GM23338 (cell line): ENCODE results near the gene CNTNAP2. TPM values are rescaled to one million over a fixed set of nuclear protein-coding genes. Genes with fewer than 3 reads are reported as not detected.
A peak's percentile ranks its signal among the peaks of the same experiment; 100 is the strongest.

Source experiments
- ATAC-seq: fragments of 200-7000 bp; cut with Tn5 transposase; 3 replicates; pipeline ENCODE4 v1.9.1; 2020
- DNase-seq: peaks from one replicate; pipeline ENCODE4 v3.0.0-alpha.2; 2015; ENCODE audit warnings: low spot score
- H2AFZ ChIP-seq: fragments of 200-600 bp; sonication (generic); 2 replicates; pipeline ENCODE4 v1.8.0; 2016; ENCODE audit warnings: antibody characterized with exemption, mild to moderate bottlenecking, moderate library complexity
- H3F3A ChIP-seq: fragments of 200-600 bp; sonication (generic); replicated peaks from 2 replicates; pipeline ENCODE4 v1.8.0; 2017; ENCODE audit warnings: antibody characterized with exemption, mixed run types, low read depth
- H3K27ac ChIP-seq: fragments of 200-600 bp; sonication (generic); 2 replicates; pipeline ENCODE4 v1.6.1; 2016; ENCODE audit warnings: low read depth
- H3K27me3 ChIP-seq: fragments of 200-600 bp; sonication (generic); 2 replicates; pipeline ENCODE4 v1.8.0; 2016; ENCODE audit warnings: mild to moderate bottlenecking, mixed run types, moderate library complexity; ENCODE audit not compliant: insufficient read depth
- H3K36me3 ChIP-seq: fragments of 200-600 bp; sonication (generic); 2 replicates; pipeline ENCODE4 v1.8.0; 2016; ENCODE audit warnings: mild to moderate bottlenecking; ENCODE audit not compliant: insufficient read depth
- H3K4me1 ChIP-seq: fragments of 200-600 bp; sonication (generic); 2 replicates; pipeline ENCODE4 v1.8.0; 2016; ENCODE audit warnings: mild to moderate bottlenecking, moderate library complexity; ENCODE audit not compliant: insufficient read depth
- H3K4me2 ChIP-seq: fragments of 200-600 bp; sonication (generic); 2 replicates; pipeline ENCODE4 v1.7.1; 2017; ENCODE audit warnings: mixed run types
- H3K4me3 ChIP-seq: fragments of 200-600 bp; sonication (generic); 2 replicates; pipeline ENCODE4 v1.6.1; 2016; ENCODE audit warnings: mixed run types
- H3K79me2 ChIP-seq: fragments of 200-600 bp; sonication (generic); replicated peaks from 2 replicates; pipeline ENCODE4 v1.8.0; 2017; ENCODE audit warnings: mild to moderate bottlenecking; ENCODE audit not compliant: insufficient read depth
- H3K9me2 ChIP-seq: fragments of 200-600 bp; sonication (generic); 2 replicates; pipeline ENCODE4 v1.8.0; 2017; ENCODE audit not compliant: insufficient read depth
- H4K20me1 ChIP-seq: fragments of 200-600 bp; sonication (generic); replicated peaks from 2 replicates; pipeline ENCODE4 v1.8.0; 2017; ENCODE audit warnings: mild to moderate bottlenecking; ENCODE audit not compliant: insufficient read depth
- H3K27ac Mint-ChIP-seq: 2 replicates; pipeline ENCODE4 v1.8.0; 2020; ENCODE audit warnings: inconsistent platforms, mild to moderate bottlenecking, moderate library complexity, mixed read lengths
- H3K27me3 Mint-ChIP-seq: 3 replicates; pipeline ENCODE4 v1.8.0; 2022; ENCODE audit warnings: low read depth, mild to moderate bottlenecking, moderate library complexity, mixed read lengths, inconsistent platforms; ENCODE audit not compliant: insufficient read depth, poor library complexity
- H3K36me3 Mint-ChIP-seq: 3 replicates; pipeline ENCODE4 v1.8.0; 2021; ENCODE audit warnings: low read depth, mild to moderate bottlenecking, inconsistent platforms, moderate library complexity, mixed read lengths
- H3K4me1 Mint-ChIP-seq: 3 replicates; pipeline ENCODE4 v1.8.0; 2020; ENCODE audit warnings: mild to moderate bottlenecking, inconsistent platforms, mixed read lengths
- H3K4me3 Mint-ChIP-seq: 3 replicates; pipeline ENCODE4 v1.8.0; 2021; ENCODE audit warnings: moderate library complexity, mild to moderate bottlenecking, inconsistent platforms, mixed read lengths
- H3K9me3 Mint-ChIP-seq: 3 replicates; pipeline ENCODE4 v1.8.0; 2020; ENCODE audit warnings: moderate library complexity, mild to moderate bottlenecking, inconsistent platforms, mixed read lengths
- CREB1 ChIP-seq: fragments of 250-450 bp; sonication (Bioruptor Pico); IDR thresholded peaks from 2 replicates; pipeline ENCODE4 v1.5.0; 2020; ENCODE audit warnings: low read depth, mild to moderate bottlenecking, moderate library complexity
- CTCF ChIP-seq, 2 experiments: fragments of 200-600 bp in 1 of 2; sonication (generic) in 1 of 2; conservative IDR thresholded peaks; 2 replicates each; pipeline versions ENCODE4 v1.5.1 to v1.6.1; 2016 to 2017; ENCODE audit warnings: antibody characterized with exemption in 2 of 2, low read depth in 2 of 2, mild to moderate bottlenecking in 2 of 2, moderate library complexity in 1 of 2
- ETS1 ChIP-seq: IDR thresholded peaks from 2 replicates; pipeline ENCODE4 v1.6.1; 2016; ENCODE audit warnings: antibody characterized with exemption
- EZH2 ChIP-seq: fragments of 200-600 bp; sonication (generic); IDR thresholded peaks from one replicate; pipeline ENCODE4 v1.8.0; 2017; ENCODE audit warnings: antibody characterized with exemption, mild to moderate bottlenecking, low read depth; ENCODE audit not compliant: unreplicated experiment
- EZH2phosphoT487 ChIP-seq: fragments of 200-600 bp; sonication (generic); IDR thresholded peaks from one replicate; pipeline ENCODE4 v1.8.1; 2018; ENCODE audit warnings: antibody characterized with exemption; ENCODE audit not compliant: unreplicated experiment
- JUNB ChIP-seq: IDR thresholded peaks from one replicate; pipeline ENCODE4 v1.6.1; 2016; ENCODE audit warnings: antibody characterized with exemption; ENCODE audit not compliant: unreplicated experiment
- NANOG ChIP-seq: IDR thresholded peaks from 2 replicates; pipeline ENCODE4 v1.6.1; 2016; ENCODE audit warnings: antibody characterized with exemption, borderline replicate concordance
- POLR2AphosphoS5 ChIP-seq: IDR thresholded peaks from 2 replicates; pipeline ENCODE4 v1.6.1; 2016; ENCODE audit warnings: antibody characterized with exemption, low read depth
- STAT1 ChIP-seq: IDR thresholded peaks from one replicate; pipeline ENCODE4 v1.6.1; 2016; ENCODE audit warnings: antibody characterized with exemption; ENCODE audit not compliant: unreplicated experiment
- ZNF114 ChIP-seq: fragments of 250-450 bp; sonication (Bioruptor Pico); IDR thresholded peaks from 2 replicates; pipeline ENCODE4 v1.5.0; 2020; ENCODE audit warnings: mild to moderate bottlenecking, moderate library complexity
- ZNF331 ChIP-seq: fragments of 250-450 bp; sonication (Bioruptor Pico); IDR thresholded peaks from 2 replicates; pipeline ENCODE4 v1.5.0; 2020; ENCODE audit warnings: low read depth, mild to moderate bottlenecking, moderate library complexity
- ZNF462 ChIP-seq: fragments of 250-450 bp; sonication (Bioruptor Pico); IDR thresholded peaks from 2 replicates; pipeline ENCODE4 v1.5.0; 2020; ENCODE audit warnings: mild to moderate bottlenecking, moderate library complexity
- polyA plus RNA-seq: library from polyadenylated mRNA; unstranded; fragments of >200 nt; fragmentation: Nextera tagmentation; extraction: Ambion mirVana; gene quantifications from 2 replicates; pipeline ENCODE4 v1.2.1, GENCODE V29; 2016
- total RNA-seq: library from RNA; depleted of rRNA; stranded (reverse); fragments of >200 nt; shearing (Covaris generic); gene quantifications from 2 replicates; pipeline ENCODE4 v1.2.3, GENCODE V29; 2014
- TF ChIP-seq, protein P1 (sequence below): IDR thresholded peaks from one replicate; pipeline ENCODE4 v1.6.1; 2018; ENCODE audit warnings: antibody characterized with exemption; ENCODE audit not compliant: unreplicated experiment

CNTNAP2 gene
- total and polyA plus RNA-seq, 2 experiments from 2014 or later = 38.2 to 61.3 TPM

GRCh38 chr7:146875981-146876380 is 759.4 kb downstream of the CNTNAP2 start:
- H3K27ac Mint-ChIP-seq = peak overlapping the region; percentile 79
- H3K27me3 Mint-ChIP-seq = no peaks in the 10 kb centered on the region
- Histone ChIP-seq H3F3A (no peaks in the 10 kb centered on the region), H3K79me2 (no peaks in the 10 kb centered on the region), H3K4me1 (0 out of 2 replicates have a peak, but pooled peaks cover 3% of the 10 kb centered on the region), H3K9me2 (no peaks in the 10 kb centered on the region), H3K4me2 (no peak overlapping the region), H3K36me3 (no peaks in the 10 kb centered on the region; the same call in 1 of the 2 replicates), H2AFZ (no peak overlapping the region), H3K27ac (no peak overlapping the region), H3K27me3 (no peaks in the 10 kb centered on the region), H4K20me1 (no peaks in the 10 kb centered on the region), H3K4me3 (no peak overlapping the region)
- ATAC-seq = no peak
- no peak for DNase-seq
- H3K9me3 Mint-ChIP-seq = peaks cover 9% of the 10 kb centered on the region; the same call in 1 of the 3 replicates
- no peak overlapping the region for H3K4me3 Mint-ChIP-seq
- no peak for TF ChIP-seq EZH2
- TF ChIP-seq CTCF (conservative IDR thresholded peaks at IDR 0.05; ENCODE audit: low read depth in 2 of 2) = no peak
- TF ChIP-seq ZNF331 (CRISPR knock-in tag) = no peak
- no peak for TF ChIP-seq EZH2phosphoT487
- TF ChIP-seq NANOG = no peak
- TF ChIP-seq ZNF114 = no peak
- no peak for TF ChIP-seq ETS1
- TF ChIP-seq, protein P1, sequence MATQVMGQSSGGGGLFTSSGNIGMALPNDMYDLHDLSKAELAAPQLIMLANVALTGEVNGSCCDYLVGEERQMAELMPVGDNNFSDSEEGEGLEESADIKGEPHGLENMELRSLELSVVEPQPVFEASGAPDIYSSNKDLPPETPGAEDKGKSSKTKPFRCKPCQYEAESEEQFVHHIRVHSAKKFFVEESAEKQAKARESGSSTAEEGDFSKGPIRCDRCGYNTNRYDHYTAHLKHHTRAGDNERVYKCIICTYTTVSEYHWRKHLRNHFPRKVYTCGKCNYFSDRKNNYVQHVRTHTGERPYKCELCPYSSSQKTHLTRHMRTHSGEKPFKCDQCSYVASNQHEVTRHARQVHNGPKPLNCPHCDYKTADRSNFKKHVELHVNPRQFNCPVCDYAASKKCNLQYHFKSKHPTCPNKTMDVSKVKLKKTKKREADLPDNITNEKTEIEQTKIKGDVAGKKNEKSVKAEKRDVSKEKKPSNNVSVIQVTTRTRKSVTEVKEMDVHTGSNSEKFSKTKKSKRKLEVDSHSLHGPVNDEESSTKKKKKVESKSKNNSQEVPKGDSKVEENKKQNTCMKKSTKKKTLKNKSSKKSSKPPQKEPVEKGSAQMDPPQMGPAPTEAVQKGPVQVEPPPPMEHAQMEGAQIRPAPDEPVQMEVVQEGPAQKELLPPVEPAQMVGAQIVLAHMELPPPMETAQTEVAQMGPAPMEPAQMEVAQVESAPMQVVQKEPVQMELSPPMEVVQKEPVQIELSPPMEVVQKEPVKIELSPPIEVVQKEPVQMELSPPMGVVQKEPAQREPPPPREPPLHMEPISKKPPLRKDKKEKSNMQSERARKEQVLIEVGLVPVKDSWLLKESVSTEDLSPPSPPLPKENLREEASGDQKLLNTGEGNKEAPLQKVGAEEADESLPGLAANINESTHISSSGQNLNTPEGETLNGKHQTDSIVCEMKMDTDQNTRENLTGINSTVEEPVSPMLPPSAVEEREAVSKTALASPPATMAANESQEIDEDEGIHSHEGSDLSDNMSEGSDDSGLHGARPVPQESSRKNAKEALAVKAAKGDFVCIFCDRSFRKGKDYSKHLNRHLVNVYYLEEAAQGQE = no peak
- TF ChIP-seq CREB1 = no peak
- no peak for TF ChIP-seq ZNF462 (CRISPR knock-in tag)
- TF ChIP-seq POLR2AphosphoS5 = no peak
- no peak for TF ChIP-seq JUNB
- no peak for TF ChIP-seq STAT1
- H3K4me1 Mint-ChIP-seq = peaks cover 19% of the 10 kb centered on the region
- no peaks in the 10 kb centered on the region; the same call in 2 of the 3 replicates for H3K36me3 Mint-ChIP-seq
